ENCODE results near the gene PAM. TPM values are rescaled to one million over a fixed set of nuclear protein-coding genes. Genes with fewer than 3 reads are reported as not detected.
A peak's percentile ranks its signal among the peaks of the same experiment; 100 is the strongest.

The PAM gene
- total and polyA plus RNA-seq, 2 of the 13 experiments (the other 11 are each of a cell fraction or from before 2014, with no cell fraction given) = 20.2 to 79.1 TPM

DNA sequence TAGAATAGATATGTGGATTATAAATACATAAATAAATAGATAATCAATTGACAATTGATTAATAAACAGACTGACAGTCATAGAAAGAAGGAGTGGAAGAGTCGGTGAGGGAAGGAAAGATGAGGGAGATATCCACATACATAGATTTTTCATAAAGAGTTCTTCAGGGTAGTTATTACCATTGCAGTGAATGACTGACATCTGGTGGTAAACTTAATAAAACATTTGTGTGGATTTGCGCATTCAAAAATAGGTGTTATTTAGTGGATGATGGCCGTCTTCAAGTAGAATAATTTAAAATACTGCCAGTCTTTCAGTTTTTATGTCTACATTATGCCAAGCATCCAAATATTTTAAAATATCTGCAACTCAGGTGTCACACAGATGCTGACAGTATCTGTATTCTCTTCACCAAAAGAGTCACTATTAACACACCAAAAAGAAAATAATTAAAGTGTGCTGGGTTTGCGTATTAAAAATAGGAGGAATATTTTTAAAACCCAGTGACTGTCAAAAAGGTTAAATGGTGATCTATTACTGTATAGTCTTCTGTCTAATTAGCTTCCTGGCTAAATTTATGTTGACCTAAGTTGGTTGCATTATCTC, 286.1 kb downstream of the PAM start:
- TF ChIP-seq ZNF556 (CRISPR knock-in tag; IDR thresholded peaks at IDR 0.05; ENCODE audit: borderline replicate concordance) (no peak), CBX5 (CRISPR knock-in tag; IDR thresholded peaks at IDR 0.05; ENCODE audit: borderline replicate concordance) (no peak), HMGA1 (CRISPR knock-in tag; conservative IDR thresholded peaks at IDR 0.05) (no peak), SETDB1 (CRISPR knock-in tag; IDR thresholded peaks at IDR 0.05; ENCODE audit: borderline replicate concordance) (no peak), ZNF775 (CRISPR knock-in tag; IDR thresholded peaks at IDR 0.05; ENCODE audit: borderline replicate concordance) (no peak), FOXK1 (CRISPR knock-in tag; IDR thresholded peaks at IDR 0.05; ENCODE audit: borderline replicate concordance, low read depth) (no peak), SMC3 (IDR thresholded peaks at IDR 0.05; ENCODE audit: low read length) (peak; percentile 34; the same call in 1 of the 2 replicates), ZNF17 (CRISPR knock-in tag; IDR thresholded peaks at IDR 0.05) (no peak), STAG1 (CRISPR knock-in tag; IDR thresholded peaks at IDR 0.05) (peak; percentile 77), ZNF335 (CRISPR knock-in tag; IDR thresholded peaks at IDR 0.05) (no peak)
- TF ChIP-seq, protein P1, sequence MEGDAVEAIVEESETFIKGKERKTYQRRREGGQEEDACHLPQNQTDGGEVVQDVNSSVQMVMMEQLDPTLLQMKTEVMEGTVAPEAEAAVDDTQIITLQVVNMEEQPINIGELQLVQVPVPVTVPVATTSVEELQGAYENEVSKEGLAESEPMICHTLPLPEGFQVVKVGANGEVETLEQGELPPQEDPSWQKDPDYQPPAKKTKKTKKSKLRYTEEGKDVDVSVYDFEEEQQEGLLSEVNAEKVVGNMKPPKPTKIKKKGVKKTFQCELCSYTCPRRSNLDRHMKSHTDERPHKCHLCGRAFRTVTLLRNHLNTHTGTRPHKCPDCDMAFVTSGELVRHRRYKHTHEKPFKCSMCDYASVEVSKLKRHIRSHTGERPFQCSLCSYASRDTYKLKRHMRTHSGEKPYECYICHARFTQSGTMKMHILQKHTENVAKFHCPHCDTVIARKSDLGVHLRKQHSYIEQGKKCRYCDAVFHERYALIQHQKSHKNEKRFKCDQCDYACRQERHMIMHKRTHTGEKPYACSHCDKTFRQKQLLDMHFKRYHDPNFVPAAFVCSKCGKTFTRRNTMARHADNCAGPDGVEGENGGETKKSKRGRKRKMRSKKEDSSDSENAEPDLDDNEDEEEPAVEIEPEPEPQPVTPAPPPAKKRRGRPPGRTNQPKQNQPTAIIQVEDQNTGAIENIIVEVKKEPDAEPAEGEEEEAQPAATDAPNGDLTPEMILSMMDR (CRISPR knock-in tag; IDR thresholded peaks at IDR 0.05) = peak; percentile 53
- TF ChIP-seq, protein P2, sequence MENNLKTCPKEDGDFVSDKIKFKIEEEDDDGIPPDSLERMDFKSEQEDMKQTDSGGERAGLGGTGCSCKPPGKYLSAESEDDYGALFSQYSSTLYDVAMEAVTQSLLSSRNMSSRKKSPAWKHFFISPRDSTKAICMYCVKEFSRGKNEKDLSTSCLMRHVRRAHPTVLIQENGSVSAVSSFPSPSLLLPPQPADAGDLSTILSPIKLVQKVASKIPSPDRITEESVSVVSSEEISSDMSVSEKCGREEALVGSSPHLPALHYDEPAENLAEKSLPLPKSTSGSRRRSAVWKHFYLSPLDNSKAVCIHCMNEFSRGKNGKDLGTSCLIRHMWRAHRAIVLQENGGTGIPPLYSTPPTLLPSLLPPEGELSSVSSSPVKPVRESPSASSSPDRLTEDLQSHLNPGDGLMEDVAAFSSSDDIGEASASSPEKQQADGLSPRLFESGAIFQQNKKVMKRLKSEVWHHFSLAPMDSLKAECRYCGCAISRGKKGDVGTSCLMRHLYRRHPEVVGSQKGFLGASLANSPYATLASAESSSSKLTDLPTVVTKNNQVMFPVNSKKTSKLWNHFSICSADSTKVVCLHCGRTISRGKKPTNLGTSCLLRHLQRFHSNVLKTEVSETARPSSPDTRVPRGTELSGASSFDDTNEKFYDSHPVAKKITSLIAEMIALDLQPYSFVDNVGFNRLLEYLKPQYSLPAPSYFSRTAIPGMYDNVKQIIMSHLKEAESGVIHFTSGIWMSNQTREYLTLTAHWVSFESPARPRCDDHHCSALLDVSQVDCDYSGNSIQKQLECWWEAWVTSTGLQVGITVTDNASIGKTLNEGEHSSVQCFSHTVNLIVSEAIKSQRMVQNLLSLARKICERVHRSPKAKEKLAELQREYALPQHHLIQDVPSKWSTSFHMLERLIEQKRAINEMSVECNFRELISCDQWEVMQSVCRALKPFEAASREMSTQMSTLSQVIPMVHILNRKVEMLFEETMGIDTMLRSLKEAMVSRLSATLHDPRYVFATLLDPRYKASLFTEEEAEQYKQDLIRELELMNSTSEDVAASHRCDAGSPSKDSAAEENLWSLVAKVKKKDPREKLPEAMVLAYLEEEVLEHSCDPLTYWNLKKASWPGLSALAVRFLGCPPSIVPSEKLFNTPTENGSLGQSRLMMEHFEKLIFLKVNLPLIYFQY (CRISPR knock-in tag; IDR thresholded peaks at IDR 0.05; ENCODE audit: borderline replicate concordance) = no peak
- TF ChIP-seq, protein P3, sequence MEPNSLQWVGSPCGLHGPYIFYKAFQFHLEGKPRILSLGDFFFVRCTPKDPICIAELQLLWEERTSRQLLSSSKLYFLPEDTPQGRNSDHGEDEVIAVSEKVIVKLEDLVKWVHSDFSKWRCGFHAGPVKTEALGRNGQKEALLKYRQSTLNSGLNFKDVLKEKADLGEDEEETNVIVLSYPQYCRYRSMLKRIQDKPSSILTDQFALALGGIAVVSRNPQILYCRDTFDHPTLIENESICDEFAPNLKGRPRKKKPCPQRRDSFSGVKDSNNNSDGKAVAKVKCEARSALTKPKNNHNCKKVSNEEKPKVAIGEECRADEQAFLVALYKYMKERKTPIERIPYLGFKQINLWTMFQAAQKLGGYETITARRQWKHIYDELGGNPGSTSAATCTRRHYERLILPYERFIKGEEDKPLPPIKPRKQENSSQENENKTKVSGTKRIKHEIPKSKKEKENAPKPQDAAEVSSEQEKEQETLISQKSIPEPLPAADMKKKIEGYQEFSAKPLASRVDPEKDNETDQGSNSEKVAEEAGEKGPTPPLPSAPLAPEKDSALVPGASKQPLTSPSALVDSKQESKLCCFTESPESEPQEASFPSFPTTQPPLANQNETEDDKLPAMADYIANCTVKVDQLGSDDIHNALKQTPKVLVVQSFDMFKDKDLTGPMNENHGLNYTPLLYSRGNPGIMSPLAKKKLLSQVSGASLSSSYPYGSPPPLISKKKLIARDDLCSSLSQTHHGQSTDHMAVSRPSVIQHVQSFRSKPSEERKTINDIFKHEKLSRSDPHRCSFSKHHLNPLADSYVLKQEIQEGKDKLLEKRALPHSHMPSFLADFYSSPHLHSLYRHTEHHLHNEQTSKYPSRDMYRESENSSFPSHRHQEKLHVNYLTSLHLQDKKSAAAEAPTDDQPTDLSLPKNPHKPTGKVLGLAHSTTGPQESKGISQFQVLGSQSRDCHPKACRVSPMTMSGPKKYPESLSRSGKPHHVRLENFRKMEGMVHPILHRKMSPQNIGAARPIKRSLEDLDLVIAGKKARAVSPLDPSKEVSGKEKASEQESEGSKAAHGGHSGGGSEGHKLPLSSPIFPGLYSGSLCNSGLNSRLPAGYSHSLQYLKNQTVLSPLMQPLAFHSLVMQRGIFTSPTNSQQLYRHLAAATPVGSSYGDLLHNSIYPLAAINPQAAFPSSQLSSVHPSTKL (CRISPR knock-in tag; IDR thresholded peaks at IDR 0.05) = no peak
- Histone ChIP-seq H3K36me3 (replicated peaks in 1 of 2; ENCODE audit: control insufficient read depth in 1 of 2, insufficient read depth in 2 of 2, low read length in 2 of 2) (no peaks in the 10 kb centered on the region), H3K79me2 (ENCODE audit: insufficient read depth, low read length) (no peaks in the 10 kb centered on the region), H3K4me1 (ENCODE audit: insufficient read depth, low read length) (no peaks in the 10 kb centered on the region), H3K9me3 (ENCODE audit: low read length) (no peaks in the 10 kb centered on the region), H3K27me3 (ENCODE audit: control insufficient read depth in 1 of 2, insufficient read depth in 2 of 2, low read length in 2 of 2) (no peaks in the 10 kb centered on the region), H3K4me2 (ENCODE audit: low read depth, low read length) (no peak overlapping the region), H2AFZ (ENCODE audit: low read length) (no peak overlapping the region), H3K4me3 (replicated peaks in 1 of 3; ENCODE audit: insufficient read depth in 1 of 3, low read depth in 2 of 3, low read length in 3 of 3) (no peak overlapping the region), H3K9ac (ENCODE audit: insufficient read depth, low read depth, low read length) (no peak overlapping the region), H4K20me1 (ENCODE audit: insufficient read depth, low read length) (no peaks in the 10 kb centered on the region), H3K27ac (ENCODE audit: extremely low read length, insufficient read depth, low read length) (no peak overlapping the region)
- WGBS (ENCODE audit: low lambda C conversion rate) = 9% methylated on average over 4 of the region's 4 CpGs
- ChIA-PET POLR2A (no interaction called here), CTCF (ENCODE audit: low intra/inter-chr PET ratio, low total read pairs) (interaction anchor here (1.4 to 1.9 kb wide), 3 partner anchors 261 to 458 kb away, joined by 9 to 10 read pairs (median 9); no protein-coding TSS in a partner anchor)
- no TSS peak for BruUV-seq (replicated peaks)
- intact Hi-C loops (cut with micrococcal nuclease; ENCODE audit: unreplicated experiment) = loop anchor here (1.0 to 2.0 kb wide), 4 partner anchors 98 to 458 kb away; no protein-coding TSS in a partner anchor
- ATAC-seq (no peak), DNase-seq (ENCODE audit: low spot score) (peak; percentile 20), FAIRE-seq (no peak)
- in situ Hi-C loops (cut with HindIII; ENCODE audit: extremely low pct_ligation_motif_present, low pct_unique_long_range_greater_than_20kb) = loop anchor here (10.0 kb wide), 1 partner anchor 456 kb away; no protein-coding TSS in a partner anchor
